H1 (cell line): ENCODE data around the gene TLE4. TPM values are rescaled to one million over a fixed set of nuclear protein-coding genes. Genes with fewer than 3 reads are reported as not detected.

ENCODE experiments used
- CTCF ChIA-PET: fragments of 300-600 bp; sonication (Branson Sonifier 250); formaldehyde crosslinking; loops from one replicate; lab custom pipeline; 2021; ENCODE audit not compliant: partially characterized antibody; lab: Charles Lee
- POLR2A ChIA-PET: fragments of 300-600 bp; sonication (Branson Sonifier 250); formaldehyde crosslinking; loops from one replicate; lab custom pipeline; 2021; ENCODE audit warnings: inconsistent platforms; ENCODE audit not compliant: partially characterized antibody; lab: Charles Lee
- DNase-seq, 2 experiments: peaks; one replicate each; pipeline versions ENCODE4 v3.0.0 to v3.0.0-alpha.2; 2010 to 2022; ENCODE audit warnings: low spot score in 2 of 2, low read depth in 1 of 2, mixed read lengths in 1 of 2
- FAIRE-seq: peaks from 2 replicates; lab custom pipeline; 2011; peaks lifted over from hg19 to GRCh38; lab: Jason Lieb, UNC
- H2AFZ ChIP-seq: 2 replicates; pipeline ENCODE4 v1.8.1; 2012; ENCODE audit warnings: low read length, inconsistent platforms
- H2AK5ac ChIP-seq: 2 replicates; pipeline ENCODE4 v1.6.1; 2013; ENCODE audit warnings: low read depth, low read length
- H2BK120ac ChIP-seq: replicated peaks from 2 replicates; pipeline ENCODE3; 2013; ENCODE audit warnings: low read depth, low read length, inconsistent platforms
- H2BK12ac ChIP-seq: 2 replicates; pipeline ENCODE4 v1.6.1; 2013; ENCODE audit warnings: low read depth, low read length
- H2BK15ac ChIP-seq: 2 replicates; pipeline ENCODE4 v1.6.1; 2013; ENCODE audit warnings: low read length
- H2BK20ac ChIP-seq: 2 replicates; pipeline ENCODE4 v1.6.1; 2013; ENCODE audit warnings: low read length
- H2BK5ac ChIP-seq: 2 replicates; pipeline ENCODE4 v1.6.1; 2013; ENCODE audit warnings: low read depth, low read length
- H3K14ac ChIP-seq: 2 replicates; pipeline ENCODE4 v1.6.1; 2013; ENCODE audit warnings: inconsistent platforms; ENCODE audit not compliant: insufficient read length
- H3K18ac ChIP-seq: 2 replicates; pipeline ENCODE4 v1.6.1; 2013; ENCODE audit warnings: low read length; ENCODE audit errors: extremely low read depth
- H3K23ac ChIP-seq: 2 replicates; pipeline ENCODE4 v1.6.1; 2013; ENCODE audit warnings: inconsistent platforms; ENCODE audit not compliant: insufficient read length
- H3K23me2 ChIP-seq: 2 replicates; pipeline ENCODE4 v1.6.1; 2013; ENCODE audit warnings: low read depth, low read length
- H3K27ac ChIP-seq: 2 replicates; pipeline ENCODE4 v1.6.1; 2011; ENCODE audit warnings: low read depth, low read length, inconsistent platforms
- H3K27me3 ChIP-seq, 4 experiments: replicated peaks in 1 of 4; 1 replicate in 1 of 4; 2 replicates in 3 of 4; pipeline versions ENCODE4 v1.6.1 to v1.8.1; 2011 to 2013; ENCODE audit warnings: low read length in 3 of 4, mild to moderate bottlenecking in 3 of 4, inconsistent platforms in 2 of 4, mixed read lengths in 2 of 4, moderate library complexity in 1 of 4; ENCODE audit not compliant: control insufficient read depth in 3 of 4, insufficient read depth in 3 of 4; ENCODE audit errors: extremely low read depth in 1 of 4
- H3K36me3 ChIP-seq, 4 experiments: 2 replicates each; pipeline versions ENCODE4 v1.6.1 to v1.8.1; 2011 to 2013; ENCODE audit warnings: mild to moderate bottlenecking in 4 of 4, low read length in 3 of 4, moderate library complexity in 2 of 4, control low read depth in 1 of 4, inconsistent platforms in 1 of 4; ENCODE audit not compliant: insufficient read depth in 4 of 4, control insufficient read depth in 2 of 4
- H3K4ac ChIP-seq: replicated peaks from 2 replicates; pipeline ENCODE3; 2013; ENCODE audit warnings: low read length, low read depth, mixed read lengths, inconsistent platforms; ENCODE audit not compliant: insufficient read length
- H3K4me1 ChIP-seq, 4 experiments: replicated peaks in 1 of 4; 1 replicate in 1 of 4; 2 replicates in 3 of 4; pipeline versions ENCODE4 v1.6.1 to v1.8.1; 2011 to 2013; ENCODE audit warnings: low read length in 3 of 4, inconsistent platforms in 2 of 4, mixed read lengths in 1 of 4; ENCODE audit not compliant: insufficient read depth in 4 of 4, control insufficient read depth in 3 of 4
- H3K4me2 ChIP-seq, 2 experiments: 2 replicates each; pipeline versions ENCODE4 v1.6.1 to v1.8.1; 2011 to 2013; ENCODE audit warnings: low read depth in 2 of 2, low read length in 2 of 2, control low read depth in 1 of 2, inconsistent platforms in 1 of 2, mild to moderate bottlenecking in 1 of 2; ENCODE audit not compliant: insufficient read depth in 1 of 2
- H3K4me3 ChIP-seq, 4 experiments: fragments of 200-600, 300-600 bp in 1 of 4; sonication (generic), shearing (Covaris generic), sonication (Bioruptor Twin) in 1 of 4; 2 replicates each; pipeline versions ENCODE4 v1.5.1 to v1.8.1; 2011 to 2016; ENCODE audit warnings: low read length in 4 of 4, low read depth in 3 of 4, control low read depth in 2 of 4, inconsistent platforms in 2 of 4, mild to moderate bottlenecking in 2 of 4, mixed read lengths in 1 of 4, moderate library complexity in 1 of 4; ENCODE audit not compliant: insufficient read depth in 2 of 4; ENCODE audit errors: extremely low read depth in 1 of 4
- H3K56ac ChIP-seq: replicated peaks from 2 replicates; pipeline ENCODE3; 2013; ENCODE audit warnings: low read depth, mild to moderate bottlenecking, mixed read lengths, low read length, inconsistent platforms; ENCODE audit not compliant: insufficient read length
- H3K79me1 ChIP-seq: 2 replicates; pipeline ENCODE4 v1.6.1; 2013; ENCODE audit warnings: low read depth, low read length, control low read depth
- H3K79me2 ChIP-seq, 2 experiments: 2 replicates each; pipeline versions ENCODE4 v1.6.1 to v1.8.1; 2012 to 2013; ENCODE audit warnings: low read length in 2 of 2, mild to moderate bottlenecking in 2 of 2, inconsistent platforms in 1 of 2; ENCODE audit not compliant: insufficient read depth in 2 of 2, control insufficient read depth in 1 of 2
- H3K9ac ChIP-seq, 4 experiments: replicated peaks in 1 of 4; 1 replicate in 1 of 4; 2 replicates in 3 of 4; pipeline versions ENCODE4 v1.6.1 to v1.8.1; 2011 to 2013; ENCODE audit warnings: low read depth in 3 of 4, low read length in 3 of 4, control low read depth in 2 of 4, mild to moderate bottlenecking in 2 of 4, moderate library complexity in 2 of 4, inconsistent platforms in 1 of 4; ENCODE audit errors: extremely low read depth in 1 of 4
- H3K9me3 ChIP-seq, 2 experiments: 2 replicates each; pipeline versions ENCODE4 v1.6.1 to v1.8.1; 2012 to 2013; ENCODE audit warnings: mild to moderate bottlenecking in 2 of 2, moderate library complexity in 2 of 2, control low read depth in 1 of 2, inconsistent platforms in 1 of 2, low read depth in 1 of 2, low read length in 1 of 2, mixed read lengths in 1 of 2; ENCODE audit not compliant: insufficient read depth in 2 of 2
- H4K20me1 ChIP-seq, 2 experiments: replicated peaks in 1 of 2; 2 replicates each; pipeline versions ENCODE3 to v1.8.1; 2011 to 2013; ENCODE audit warnings: inconsistent platforms in 2 of 2, low read length in 2 of 2, mild to moderate bottlenecking in 1 of 2; ENCODE audit not compliant: insufficient read depth in 2 of 2, control insufficient read depth in 1 of 2
- H4K5ac ChIP-seq: 2 replicates; pipeline ENCODE4 v1.6.1; 2013; ENCODE audit warnings: low read length, low read depth, mixed read lengths, inconsistent platforms; ENCODE audit not compliant: insufficient read length
- H4K8ac ChIP-seq: 2 replicates; pipeline ENCODE4 v1.8.0; 2013; ENCODE audit warnings: mild to moderate bottlenecking, moderate library complexity, low read length, inconsistent platforms; ENCODE audit not compliant: insufficient read depth; ENCODE audit errors: extremely low read depth
- H4K91ac ChIP-seq: replicated peaks from 2 replicates; pipeline ENCODE3; 2013; ENCODE audit warnings: low read length, mixed read lengths, inconsistent platforms; ENCODE audit not compliant: insufficient read length
- EGR1 ChIP-seq: IDR thresholded peaks from 2 replicates; pipeline ENCODE4 v1.6.1; 2011; ENCODE audit warnings: low read depth, low read length, borderline replicate concordance
- PHF8 ChIP-seq: fragments of 200-600 bp; sonication (generic); conservative IDR thresholded peaks from 2 replicates; pipeline ENCODE4 v1.7.1; 2012; ENCODE audit warnings: low read depth, mild to moderate bottlenecking, inconsistent platforms, low read length, moderate library complexity
- SP4 ChIP-seq: IDR thresholded peaks from 2 replicates; pipeline ENCODE4 v1.6.1; 2012; ENCODE audit warnings: low read length, inconsistent platforms
- WGBS, 2 experiments: shearing (Covaris generic) in 1 of 2; methylation state at CpG; one replicate each; pipeline versions ENCODE4 v1.1.6 to v1.1.7; 2013 to 2015; ENCODE audit warnings: low lambda C conversion rate in 2 of 2, mixed read lengths in 2 of 2, inconsistent platforms in 1 of 2, low coverage in 1 of 2, missing lambda C conversion rate in 1 of 2; ENCODE audit not compliant: insufficient replicate concordance in 2 of 2, insufficient coverage in 1 of 2, insufficient read length in 1 of 2; ENCODE audit errors: extremely low coverage in 1 of 2, missing lambda C conversion rate in 1 of 2; 5-methylcytosine and 5-hydroxymethylcytosine counted together
- polyA plus RNA-seq, 7 experiments: library from polyadenylated mRNA; depleted of rRNA in 3 of 7; stranded (reverse) in 5 of 7; unstranded in 2 of 7; fragments of >200 nt in 5 of 7; fragments of 200-250 nt in 2 of 7; gene quantifications; 1 replicate in 5 of 7; 2 replicates in 1 of 7; 4 replicates in 1 of 7; pipeline versions ENCODE4 v1.2.1 to v1.2.3, GENCODE V29; 2011 to 2013; ENCODE audit warnings: missing spikeins in 2 of 7, mixed read lengths in 2 of 7
- total RNA-seq: library from RNA; stranded (reverse); fragmentation: NEBNext Ultra II Directional; extraction: Animal tissue kit (Norgen Biotek cat#: 25700); gene quantifications from 2 replicates; pipeline ENCODE4 v1.2.1, GENCODE V29; 2021
- TF ChIP-seq, protein P1 (sequence below): IDR thresholded peaks from 2 replicates; pipeline ENCODE4 v1.6.1; 2012; ENCODE audit warnings: low read length, inconsistent platforms
- TF ChIP-seq, protein P2 (sequence below): IDR thresholded peaks from 2 replicates; pipeline ENCODE4 v1.6.1; 2012; ENCODE audit warnings: inconsistent platforms

TLE4 gene
- total and polyA plus RNA-seq, 2 of the 8 experiments (the other 6 are each of a cell fraction or from before 2014, with no cell fraction given) = 32.4 to 36.9 TPM

DNA sequence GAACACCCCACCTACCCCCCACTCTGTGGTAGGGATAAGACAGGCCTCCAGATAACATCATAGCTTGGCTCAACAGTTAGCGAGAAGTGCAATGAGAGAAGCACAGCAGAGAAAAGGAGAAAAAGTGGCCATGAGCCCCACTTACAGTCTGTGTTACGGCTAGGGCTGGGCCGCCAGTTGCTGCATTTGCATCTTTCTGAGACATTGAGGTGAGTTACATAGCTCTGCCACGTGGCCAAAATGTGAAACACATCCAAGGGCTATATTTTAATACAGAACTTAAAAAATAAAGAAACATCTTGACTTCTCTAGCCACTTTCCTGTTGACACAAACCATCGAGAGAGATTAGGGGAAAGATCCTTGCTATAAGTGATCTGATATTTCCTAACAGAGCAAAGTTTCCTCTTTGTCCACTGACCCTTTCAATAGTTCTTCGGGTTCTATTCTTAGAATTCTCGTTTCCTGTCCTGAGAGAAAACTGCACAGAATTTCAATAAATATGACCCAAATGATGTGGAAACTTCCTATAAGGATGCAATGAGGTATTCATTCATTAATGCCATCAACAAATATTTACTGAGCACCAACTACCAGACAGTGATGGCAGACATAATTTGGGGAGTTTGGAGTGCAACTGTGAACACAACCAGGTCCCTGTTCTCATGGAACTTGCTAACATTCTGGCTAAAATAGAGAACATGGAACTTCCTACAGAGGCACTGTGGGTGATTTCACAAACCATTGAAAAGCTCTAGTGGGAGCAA, 3.2 kb upstream of the TLE4 start:
- FAIRE-seq (no peak), DNase-seq (no peak)
- no peak overlapping the region for H3K23ac ChIP-seq
- no peak overlapping the region for H2BK5ac ChIP-seq
- H2BK20ac ChIP-seq = no peak overlapping the region
- no peaks in the 10 kb centered on the region for H4K20me1 ChIP-seq
- no peak overlapping the region for H3K27ac ChIP-seq
- H3K18ac ChIP-seq = no peak overlapping the region
- H3K4me1 ChIP-seq = peaks cover 0 to 3% (median 0%) of the 10 kb centered on the region in 4 experiments; a peak in 1 of 7 replicates
- H3K14ac ChIP-seq = no peak overlapping the region
- H4K91ac ChIP-seq = no peak overlapping the region
- H3K4ac ChIP-seq = no peak overlapping the region
- CTCF ChIA-PET = interaction anchor here (0.8 to 1.8 kb wide), 5 partner anchors 13 to 97 kb away, joined by 3 to 7 read pairs (median 3); no protein-coding TSS in a partner anchor
- no peak overlapping the region for H3K9ac ChIP-seq
- H3K79me2 ChIP-seq = peaks cover 0 to 2% of the 10 kb centered on the region in 2 experiments; a peak in 2 of 4 replicates
- no peak overlapping the region for H3K56ac ChIP-seq
- H2BK12ac ChIP-seq = no peak overlapping the region
- no peaks in the 10 kb centered on the region for H3K79me1 ChIP-seq
- no peaks in the 10 kb centered on the region for H3K9me3 ChIP-seq
- 84% methylated on average over 7 of the region's 7 CpGs; no CpG with 5 or more reads in 1 of the 2 experiments for WGBS, 2 experiments
- H4K8ac ChIP-seq = no peak overlapping the region; the same call in 1 of the 2 replicates
- no peak overlapping the region for H2BK120ac ChIP-seq
- no peaks in the 10 kb centered on the region for H3K36me3 ChIP-seq
- POLR2A ChIA-PET = interaction anchor here (0.7 kb wide), 1 partner anchor 61 kb away, joined by 3 read pairs; no protein-coding TSS in a partner anchor
- H3K4me2 ChIP-seq = no peak overlapping the region
- no peak overlapping the region for H3K4me3 ChIP-seq
- H2AFZ ChIP-seq = no peak overlapping the region
- peaks cover 6% of the 10 kb centered on the region for H3K23me2 ChIP-seq
- H2AK5ac ChIP-seq = no peak overlapping the region
- H2BK15ac ChIP-seq = no peak overlapping the region
- no peaks in the 10 kb centered on the region for H3K27me3 ChIP-seq
- H4K5ac ChIP-seq = no peak overlapping the region
- TF ChIP-seq, protein P1, sequence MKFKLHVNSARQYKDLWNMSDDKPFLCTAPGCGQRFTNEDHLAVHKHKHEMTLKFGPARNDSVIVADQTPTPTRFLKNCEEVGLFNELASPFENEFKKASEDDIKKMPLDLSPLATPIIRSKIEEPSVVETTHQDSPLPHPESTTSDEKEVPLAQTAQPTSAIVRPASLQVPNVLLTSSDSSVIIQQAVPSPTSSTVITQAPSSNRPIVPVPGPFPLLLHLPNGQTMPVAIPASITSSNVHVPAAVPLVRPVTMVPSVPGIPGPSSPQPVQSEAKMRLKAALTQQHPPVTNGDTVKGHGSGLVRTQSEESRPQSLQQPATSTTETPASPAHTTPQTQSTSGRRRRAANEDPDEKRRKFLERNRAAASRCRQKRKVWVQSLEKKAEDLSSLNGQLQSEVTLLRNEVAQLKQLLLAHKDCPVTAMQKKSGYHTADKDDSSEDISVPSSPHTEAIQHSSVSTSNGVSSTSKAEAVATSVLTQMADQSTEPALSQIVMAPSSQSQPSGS = no peak
- TF ChIP-seq PHF8 (no peak), SP4 (no peak), EGR1 (no peak)
- TF ChIP-seq, protein P2, sequence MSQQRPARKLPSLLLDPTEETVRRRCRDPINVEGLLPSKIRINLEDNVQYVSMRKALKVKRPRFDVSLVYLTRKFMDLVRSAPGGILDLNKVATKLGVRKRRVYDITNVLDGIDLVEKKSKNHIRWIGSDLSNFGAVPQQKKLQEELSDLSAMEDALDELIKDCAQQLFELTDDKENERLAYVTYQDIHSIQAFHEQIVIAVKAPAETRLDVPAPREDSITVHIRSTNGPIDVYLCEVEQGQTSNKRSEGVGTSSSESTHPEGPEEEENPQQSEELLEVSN = no peak
